ENCODE results near the gene POLR2F. TPM values are rescaled to one million over a fixed set of nuclear protein-coding genes. Genes with fewer than 3 reads are reported as not detected.

The POLR2F gene
- total RNA-seq, 2 donors from 2014 or later = 98.0 to 105 TPM

DNA sequence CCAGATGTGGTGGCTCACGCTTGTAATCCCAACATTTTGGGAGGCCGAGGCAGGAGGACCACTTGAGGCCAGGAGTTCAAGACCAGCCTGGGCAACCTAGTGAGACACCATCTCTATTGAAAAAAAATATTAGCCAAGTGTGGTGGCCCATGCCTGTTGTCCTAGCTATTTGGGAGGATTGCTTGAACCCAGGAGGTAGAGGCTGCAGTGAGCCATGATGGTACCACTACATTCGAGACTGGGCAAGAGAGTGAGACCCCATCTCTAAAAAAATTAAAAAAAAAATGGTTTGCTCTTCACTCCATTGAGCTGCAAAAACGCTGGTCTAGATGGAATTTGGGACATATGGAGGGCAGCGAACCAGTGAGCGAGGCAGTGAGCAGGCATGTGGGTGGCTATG lies 52.4 kb downstream of the POLR2F start:
- no peaks in the 10 kb centered on the region for H3K36me3 ChIP-seq (ENCODE audit: control insufficient read depth, insufficient read depth, low read length)
- Mint-ChIP-seq H3K4me3 (no peak overlapping the region), H3K36me3 (ENCODE audit: low read depth) (no peaks in the 10 kb centered on the region), H3K9me3 (no peaks in the 10 kb centered on the region), H3K27ac (no peak overlapping the region), H3K4me1 (no peaks in the 10 kb centered on the region), H3K27me3 (ENCODE audit: insufficient read depth) (no peaks in the 10 kb centered on the region)
- no peaks in the 10 kb centered on the region for H3K27me3 ChIP-seq (ENCODE audit: control insufficient read depth, insufficient read depth, low read length, poor library complexity, severe bottlenecking)
- WGBS, 2 experiments (ENCODE audit: insufficient coverage in 1 of 2, insufficient read length in 1 of 2) = 91 to 95% methylated on average over 6 of the region's 6 CpGs
- H3K4me1 ChIP-seq (ENCODE audit: control insufficient read depth, insufficient read depth, low read length) = no peaks in the 10 kb centered on the region
- H3K9me3 ChIP-seq (ENCODE audit: control insufficient read depth, low read length) = no peaks in the 10 kb centered on the region
- DNase-seq = no peak
- no peak overlapping the region for H3K4me3 ChIP-seq (ENCODE audit: low read length)
- H3K9ac ChIP-seq (ENCODE audit: extremely low read depth, low read length, poor library complexity, severe bottlenecking) = no peak overlapping the region
- no peak overlapping the region for H3K27ac ChIP-seq (ENCODE audit: low read depth, low read length)
- TF ChIP-seq CTCF (conservative IDR thresholded peaks at IDR 0.05) = no peak

GRCh38 chr22:38006906-38007305 lies 53.4 kb downstream of the POLR2F start:
- Histone ChIP-seq H3K9ac (ENCODE audit: extremely low read depth, low read length, poor library complexity, severe bottlenecking) (no peak overlapping the region), H3K36me3 (ENCODE audit: control insufficient read depth, insufficient read depth, low read length) (no peaks in the 10 kb centered on the region), H3K27me3 (ENCODE audit: control insufficient read depth, insufficient read depth, low read length, poor library complexity, severe bottlenecking) (no peaks in the 10 kb centered on the region), H3K27ac (ENCODE audit: low read depth, low read length) (no peak overlapping the region), H3K4me1 (ENCODE audit: control insufficient read depth, insufficient read depth, low read length) (no peaks in the 10 kb centered on the region), H3K9me3 (ENCODE audit: control insufficient read depth, low read length) (no peaks in the 10 kb centered on the region), H3K4me3 (ENCODE audit: low read length) (no peak overlapping the region)
- no peaks in the 10 kb centered on the region for H3K4me1 Mint-ChIP-seq
- no peaks in the 10 kb centered on the region for H3K36me3 Mint-ChIP-seq (ENCODE audit: low read depth)
- no peak for DNase-seq
- H3K27me3 Mint-ChIP-seq (ENCODE audit: insufficient read depth) = no peaks in the 10 kb centered on the region
- no peak overlapping the region for H3K4me3 Mint-ChIP-seq
- WGBS, 2 experiments (ENCODE audit: insufficient coverage in 1 of 2, insufficient read length in 1 of 2) = 95 to 100% methylated on average over 1 to 3 of the region's 3 CpGs
- H3K27ac Mint-ChIP-seq = no peak overlapping the region
- no peaks in the 10 kb centered on the region for H3K9me3 Mint-ChIP-seq
- TF ChIP-seq CTCF (conservative IDR thresholded peaks at IDR 0.05) = no peak

GRCh38 chr22:38007330-38007902 lies 53.9 kb downstream of the POLR2F start:
- no peak for TF ChIP-seq CTCF (conservative IDR thresholded peaks at IDR 0.05)
- H3K9me3 Mint-ChIP-seq = no peaks in the 10 kb centered on the region
- no peaks in the 10 kb centered on the region for H3K4me1 ChIP-seq (ENCODE audit: control insufficient read depth, insufficient read depth, low read length)
- WGBS, 2 experiments (ENCODE audit: insufficient coverage in 1 of 2, insufficient read length in 1 of 2) = 92% methylated on average over 5 to 13 of the region's 13 CpGs
- H3K27me3 Mint-ChIP-seq (ENCODE audit: insufficient read depth) = peaks cover 1% of the 10 kb centered on the region
- no peaks in the 10 kb centered on the region for H3K4me1 Mint-ChIP-seq
- no peak overlapping the region for H3K4me3 Mint-ChIP-seq
- no peak overlapping the region for H3K27ac Mint-ChIP-seq
- H3K9me3 ChIP-seq (ENCODE audit: control insufficient read depth, low read length) = no peaks in the 10 kb centered on the region
- no peak overlapping the region for H3K4me3 ChIP-seq (ENCODE audit: low read length)
- H3K36me3 Mint-ChIP-seq (ENCODE audit: low read depth) = no peaks in the 10 kb centered on the region
- no peaks in the 10 kb centered on the region for H3K36me3 ChIP-seq (ENCODE audit: control insufficient read depth, insufficient read depth, low read length)
- no peak overlapping the region for H3K9ac ChIP-seq (ENCODE audit: extremely low read depth, low read length, poor library complexity, severe bottlenecking)
- DNase-seq = no peak
- H3K27me3 ChIP-seq (ENCODE audit: control insufficient read depth, insufficient read depth, low read length, poor library complexity, severe bottlenecking) = no peaks in the 10 kb centered on the region
- H3K27ac ChIP-seq (ENCODE audit: low read depth, low read length) = peak overlapping the region; percentile 61
